Neutrophil (primary cell): Measurements from ENCODE around the gene MAN1A1.

Experiments
- H3K27ac ChIP-seq: fragments of 200-600 bp; sonication (generic); 2 replicates; pipeline ENCODE4 v1.5.1; 2016; ENCODE audit warnings: mild to moderate bottlenecking, moderate library complexity
- H3K27me3 ChIP-seq: fragments of 200-600 bp; sonication (generic); 2 replicates; pipeline ENCODE4 v1.6.0; 2016; ENCODE audit warnings: mild to moderate bottlenecking
- H3K36me3 ChIP-seq: fragments of 200-600 bp; sonication (generic); 2 replicates; pipeline ENCODE4 v1.5.1; 2017
- H3K4me1 ChIP-seq, 2 experiments: fragments of 200-600 bp in 1 of 2; sonication (generic) in 1 of 2; 1 replicate in 1 of 2; 2 replicates in 1 of 2; pipeline versions ENCODE4 v1.5.1 to v1.6.1; 2013 to 2016; ENCODE audit warnings: low read depth in 1 of 2, low read length in 1 of 2, mild to moderate bottlenecking in 1 of 2, moderate library complexity in 1 of 2; ENCODE audit not compliant: control insufficient read depth in 1 of 2, insufficient read depth in 1 of 2
- H3K4me3 ChIP-seq, 2 experiments: fragments of 200-600 bp in 1 of 2; sonication (generic) in 1 of 2; 1 replicate in 1 of 2; 2 replicates in 1 of 2; pipeline ENCODE4 v1.5.1; 2013 to 2016; ENCODE audit warnings: low read depth in 1 of 2, low read length in 1 of 2, mild to moderate bottlenecking in 1 of 2, moderate library complexity in 1 of 2
- H3K9me3 ChIP-seq: fragments of 200-600 bp; sonication (generic); 2 replicates; pipeline ENCODE4 v1.5.1; 2016
- CTCF ChIP-seq: fragments of 200-600 bp; sonication (generic); IDR thresholded peaks from 2 replicates; pipeline ENCODE4 v1.5.1; 2016; ENCODE audit warnings: antibody characterized with exemption

The MAN1A1 gene

GRCh38 chr6:119179062-119179461 lies 170.5 kb downstream of the MAN1A1 start:
- Histone ChIP-seq H3K36me3 (peaks cover 8% of the 10 kb centered on the region), H3K4me3 (no peak overlapping the region), H3K27me3 (no peaks in the 10 kb centered on the region), H3K4me1 (no peaks in the 10 kb centered on the region), H3K9me3 (no peaks in the 10 kb centered on the region), H3K27ac (no peak overlapping the region)
- no peak for TF ChIP-seq CTCF

GRCh38 chr6:119176445-119176844 lies 173.1 kb downstream of the MAN1A1 start:
- Histone ChIP-seq H3K27ac (no peak overlapping the region), H3K36me3 (peaks cover 8% of the 10 kb centered on the region), H3K27me3 (no peaks in the 10 kb centered on the region), H3K4me3 (no peak overlapping the region), H3K9me3 (no peaks in the 10 kb centered on the region), H3K4me1 (no peaks in the 10 kb centered on the region)
- TF ChIP-seq CTCF: no peak

GRCh38 chr6:119174879-119175817 lies 174.4 kb downstream of the MAN1A1 start:
- H3K27ac ChIP-seq: no peak overlapping the region
- peaks cover 7% of the 10 kb centered on the region for H3K36me3 ChIP-seq
- H3K4me1 ChIP-seq: peaks cover 0 to 2% of the 10 kb centered on the region in 2 experiments
- no peak for TF ChIP-seq CTCF
- H3K27me3 ChIP-seq: no peaks in the 10 kb centered on the region
- H3K4me3 ChIP-seq: no peak overlapping the region
- no peaks in the 10 kb centered on the region for H3K9me3 ChIP-seq

GRCh38 chr6:119174085-119174445 lies 175.5 kb downstream of the MAN1A1 start:
- no peaks in the 10 kb centered on the region for H3K9me3 ChIP-seq
- H3K36me3 ChIP-seq: no peaks in the 10 kb centered on the region
- no peak for TF ChIP-seq CTCF
- H3K4me3 ChIP-seq: no peak overlapping the region
- peaks cover 0 to 2% of the 10 kb centered on the region in 2 experiments for H3K4me1 ChIP-seq
- H3K27ac ChIP-seq: no peak overlapping the region
- no peaks in the 10 kb centered on the region for H3K27me3 ChIP-seq

- Histone ChIP-seq H3K27ac (no peak overlapping the region), H3K27me3 (no peaks in the 10 kb centered on the region), H3K4me3 (no peak overlapping the region), H3K4me1 (peaks cover 0 to 2% of the 10 kb centered on the region in 2 experiments), H3K36me3 (no peaks in the 10 kb centered on the region), H3K9me3 (no peaks in the 10 kb centered on the region)
- TF ChIP-seq CTCF: no peak
Measured at GRCh38 chr6:119173249-119174084, 176.1 kb downstream of the MAN1A1 start.
